ENCODE results near the gene DMRT1.

DMRT1 gene

DNA sequence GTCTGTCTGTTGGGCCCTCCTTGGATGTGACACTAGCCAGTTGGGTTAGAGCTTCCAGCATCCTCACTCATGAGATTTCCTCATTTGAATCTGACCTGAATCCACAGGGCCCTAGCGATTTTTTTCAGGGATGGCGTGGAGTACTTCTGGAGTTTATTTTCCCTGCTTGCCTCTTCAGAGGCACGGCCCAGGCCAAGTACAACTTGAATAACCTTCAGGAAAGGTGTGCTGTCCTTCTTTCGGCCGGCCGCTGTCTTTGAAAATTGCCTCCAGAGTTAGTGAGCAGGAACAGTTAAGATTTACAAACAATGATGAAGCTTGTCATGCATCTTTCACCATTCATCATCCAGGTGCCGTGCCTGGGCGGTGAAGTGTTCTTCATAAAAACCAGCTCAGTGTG lies 85.5 kb downstream of the DMRT1 start:
- FAIRE-seq, result no peak

DNA sequence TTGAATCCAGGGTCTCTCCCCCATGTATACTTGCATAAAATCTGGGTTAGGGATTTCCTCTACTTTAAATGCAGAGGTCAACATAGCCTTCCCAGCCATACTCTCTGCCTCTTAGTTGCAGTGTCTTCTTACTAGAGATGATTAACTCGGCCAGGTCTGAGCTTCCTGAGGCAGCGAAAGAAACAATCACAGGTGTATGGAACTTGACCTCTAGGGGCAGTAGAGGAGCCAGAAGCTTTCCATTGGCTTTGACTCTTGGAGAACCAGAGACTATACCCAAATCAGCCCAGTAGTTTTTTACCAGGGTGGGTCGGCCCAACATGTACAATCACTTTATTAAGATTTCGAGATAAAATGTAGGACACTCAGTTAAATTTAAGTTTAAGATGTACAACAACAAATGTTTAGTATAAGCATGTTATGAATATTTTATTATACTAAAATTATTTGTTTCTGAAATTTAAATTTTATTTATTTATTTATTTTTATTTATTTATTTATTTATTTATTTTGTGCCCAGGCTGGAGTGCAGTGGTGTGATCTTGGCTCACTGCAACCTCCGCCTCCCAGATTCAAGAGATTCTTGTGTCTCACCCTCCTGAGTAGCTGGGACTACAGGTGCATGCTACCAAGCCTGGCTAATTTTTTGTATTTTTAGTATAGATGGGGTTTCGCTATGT lies 87.0 kb downstream of the DMRT1 start:
- FAIRE-seq, result no peak

DNA sequence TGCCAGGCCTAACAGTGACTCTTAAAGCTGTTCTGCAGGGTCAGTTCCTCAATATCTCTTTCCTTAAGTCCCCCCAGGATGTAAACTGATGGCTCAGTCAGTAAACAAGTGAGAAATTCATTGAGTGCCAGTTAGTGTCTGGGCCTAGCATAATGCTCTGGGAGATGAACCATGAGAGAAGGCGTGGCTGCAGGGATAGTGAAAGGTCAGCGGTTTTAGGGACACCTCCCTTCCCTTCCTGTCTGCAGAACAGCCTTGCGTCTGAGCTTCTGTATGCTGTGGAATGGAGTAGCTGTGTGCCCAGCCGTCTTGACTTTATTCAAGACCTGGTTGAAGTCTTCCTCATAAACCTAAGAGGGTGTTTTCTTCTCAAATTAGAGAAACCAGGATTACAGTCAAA lies 88.2 kb downstream of the DMRT1 start:
- FAIRE-seq, result no peak

DNA sequence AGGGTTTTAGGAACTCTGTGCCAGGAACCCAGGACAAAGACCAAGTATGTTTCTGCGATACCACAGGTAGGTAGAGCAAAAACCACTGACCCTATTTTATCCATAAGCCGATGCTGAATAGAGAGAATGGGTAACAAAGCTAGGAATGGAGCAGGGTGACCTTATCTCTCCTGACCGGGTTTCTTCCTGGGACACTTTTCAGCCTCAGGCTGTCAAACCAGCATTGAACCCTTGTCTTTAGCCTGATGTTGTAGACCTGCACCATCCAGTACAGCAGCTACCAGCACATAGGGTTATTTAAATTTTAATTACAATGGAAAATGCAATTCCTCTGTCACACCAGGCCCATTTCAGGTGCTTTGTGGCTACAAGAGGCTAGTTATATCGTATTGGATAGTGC lies 91.9 kb downstream of the DMRT1 start:
- no peak for FAIRE-seq

DNA sequence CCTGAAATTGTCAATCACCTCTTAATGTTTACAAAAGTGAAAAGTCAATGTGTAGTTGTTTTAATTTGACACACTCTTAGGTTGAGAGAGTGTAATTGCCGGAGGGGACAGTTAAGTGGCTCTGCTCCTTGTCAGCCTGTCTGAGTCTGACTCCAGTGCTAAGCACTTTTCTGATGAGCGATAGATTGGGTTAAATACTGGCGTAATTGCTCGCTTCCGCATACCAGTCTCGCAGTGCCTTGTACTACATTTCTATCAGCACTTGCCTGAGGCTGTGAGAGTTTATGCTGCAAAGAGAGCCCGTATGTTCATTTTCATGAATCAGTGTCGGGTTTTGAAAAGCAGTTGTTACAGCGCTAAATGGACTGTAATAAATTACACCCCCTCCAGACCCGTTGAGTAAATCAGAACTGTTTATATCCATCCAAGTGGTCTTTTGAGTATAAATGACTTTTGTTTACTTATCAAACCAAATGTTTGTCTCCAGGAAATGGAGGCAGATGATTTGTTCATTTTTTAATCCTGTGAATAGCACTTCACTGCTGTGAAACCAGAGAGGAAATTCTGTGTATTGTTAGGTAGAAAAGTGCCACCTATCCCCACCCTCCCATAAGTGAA lies 94.0 kb downstream of the DMRT1 start:
- FAIRE-seq, result no peak

DNA sequence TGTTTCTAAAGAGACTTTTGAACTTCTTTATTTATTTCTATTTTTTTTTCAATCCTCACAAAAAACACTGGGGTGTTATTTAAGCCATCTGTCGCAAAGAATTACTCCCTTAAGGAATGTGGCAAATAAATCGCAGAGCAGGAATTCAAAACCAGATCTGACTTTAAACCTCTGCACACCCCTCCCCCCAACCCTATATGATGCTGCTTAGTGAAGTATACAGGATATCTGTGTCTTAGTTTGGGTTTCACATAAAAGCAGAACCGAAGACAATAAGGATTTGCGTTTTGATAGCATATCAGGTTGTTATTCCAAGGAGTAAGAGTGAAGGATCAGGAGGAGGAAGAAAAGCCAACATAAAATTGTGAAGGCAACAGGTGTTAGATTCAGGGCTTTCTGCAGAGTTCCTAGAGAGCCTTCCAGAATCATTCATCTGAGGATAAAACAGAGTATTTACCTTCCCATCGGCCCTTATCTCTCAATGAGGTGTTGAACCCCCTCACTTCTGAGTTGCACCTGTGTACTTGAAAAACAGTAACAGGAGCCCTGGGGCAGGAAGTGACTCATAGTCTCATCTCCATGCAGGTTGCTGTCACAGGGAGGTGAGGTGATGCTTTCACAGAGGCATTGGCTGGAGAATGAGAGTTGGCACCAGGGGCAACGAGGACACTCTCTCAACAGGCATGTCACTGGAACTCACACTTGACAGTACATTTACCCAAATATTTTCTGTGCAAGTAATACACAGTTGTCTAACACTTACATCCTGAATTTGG lies 101.5 kb downstream of the DMRT1 start:
- no peak for FAIRE-seq

DNA sequence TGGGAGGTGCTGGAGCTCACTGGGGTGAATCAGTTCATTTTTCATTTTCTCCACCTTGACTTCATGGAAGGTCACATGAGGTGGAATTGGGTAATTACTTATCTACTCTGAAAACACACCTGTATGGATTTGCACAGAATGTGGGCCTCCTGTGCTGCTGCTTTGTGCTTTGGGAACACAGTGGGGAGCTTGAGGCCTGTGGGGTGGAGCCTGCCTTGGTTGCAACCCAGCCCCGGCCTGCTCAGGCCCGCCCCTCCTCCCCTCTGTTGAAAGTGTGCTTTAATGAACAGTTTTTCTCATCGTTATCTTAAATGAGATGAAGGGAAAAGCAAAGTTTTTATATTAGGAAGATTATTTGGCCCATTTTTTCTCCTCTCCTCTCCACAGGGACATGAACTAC lies 106.5 kb downstream of the DMRT1 start:
- no peak for FAIRE-seq

DNA sequence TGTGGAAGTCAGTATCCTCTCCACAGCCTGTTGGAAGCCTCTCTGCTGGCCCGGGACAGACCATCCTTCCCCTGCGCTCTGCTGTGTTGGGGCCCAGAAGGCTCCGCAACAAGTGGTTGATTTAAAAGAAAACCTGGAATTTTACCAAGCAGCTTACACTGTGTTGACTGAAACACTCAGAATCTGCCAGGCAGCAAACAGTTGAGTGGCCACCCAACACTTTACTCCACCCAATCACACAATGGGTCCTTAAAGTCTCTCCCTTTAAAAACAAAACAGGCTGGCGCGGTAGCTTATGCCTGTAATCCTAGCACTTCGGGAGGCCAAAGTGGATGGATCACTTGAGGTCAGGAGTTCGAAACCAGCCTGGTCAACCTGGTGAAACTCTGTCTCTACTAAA lies 107.0 kb downstream of the DMRT1 start:
- FAIRE-seq, result no peak

DNA sequence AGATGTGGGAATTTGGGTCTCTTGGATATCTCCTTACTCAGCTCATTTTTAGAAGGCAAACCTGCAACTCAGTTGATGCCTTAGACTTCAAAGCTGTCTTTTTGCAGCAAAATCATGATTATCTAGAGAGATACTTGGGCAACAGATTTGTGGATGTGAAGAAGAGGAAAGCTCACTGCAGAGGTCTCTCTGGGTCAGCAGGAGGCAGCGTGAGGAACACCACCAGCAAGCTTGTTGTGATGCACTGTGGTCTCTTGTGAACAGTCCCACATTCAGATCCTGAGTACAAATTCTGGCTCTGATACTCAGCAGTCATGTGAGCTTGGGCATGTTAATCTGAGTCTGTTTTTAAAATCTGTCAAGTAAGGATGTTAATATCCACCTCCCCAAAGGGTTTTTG lies 108.6 kb downstream of the DMRT1 start:
- FAIRE-seq, result no peak

DNA sequence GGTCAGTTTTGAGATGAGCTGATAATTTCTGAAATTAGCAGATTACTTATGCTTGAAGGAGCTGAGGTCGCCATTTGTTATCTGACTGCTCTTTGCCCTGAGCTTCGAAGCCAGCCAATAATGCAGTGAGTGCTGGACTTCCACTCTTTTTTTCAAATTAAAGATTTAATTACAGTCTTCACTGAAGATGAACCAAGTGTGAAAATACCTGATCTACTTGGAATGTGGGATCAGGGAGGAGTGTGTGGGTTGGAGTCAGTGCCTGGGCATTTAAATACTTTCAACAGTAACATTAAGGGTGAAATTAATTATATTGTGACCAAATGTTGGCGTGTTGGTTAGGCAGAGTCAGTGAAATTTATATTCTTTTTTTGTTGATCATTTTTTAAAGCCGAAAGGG lies 111.0 kb downstream of the DMRT1 start:
- no peak for FAIRE-seq

DNA sequence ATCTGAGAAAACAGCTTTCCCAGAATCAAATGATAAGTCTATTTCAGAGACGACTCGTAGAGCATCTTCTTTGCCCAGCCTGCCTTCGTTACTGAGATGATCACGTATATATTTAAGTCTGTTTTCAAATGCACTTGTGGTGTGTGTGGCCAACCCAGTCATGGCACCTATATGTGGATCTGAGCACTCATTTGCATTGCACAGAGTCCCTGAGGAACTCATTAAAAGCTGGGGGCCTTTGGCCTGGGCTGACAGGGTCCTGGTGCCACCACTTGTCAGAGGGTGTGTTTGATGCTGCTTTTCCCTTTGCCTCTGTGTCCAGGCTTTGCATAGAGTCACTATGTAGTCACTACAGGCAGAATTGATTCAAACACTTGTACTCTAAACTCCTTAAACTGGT lies 117.6 kb downstream of the DMRT1 start:
- FAIRE-seq, result no peak

DNA sequence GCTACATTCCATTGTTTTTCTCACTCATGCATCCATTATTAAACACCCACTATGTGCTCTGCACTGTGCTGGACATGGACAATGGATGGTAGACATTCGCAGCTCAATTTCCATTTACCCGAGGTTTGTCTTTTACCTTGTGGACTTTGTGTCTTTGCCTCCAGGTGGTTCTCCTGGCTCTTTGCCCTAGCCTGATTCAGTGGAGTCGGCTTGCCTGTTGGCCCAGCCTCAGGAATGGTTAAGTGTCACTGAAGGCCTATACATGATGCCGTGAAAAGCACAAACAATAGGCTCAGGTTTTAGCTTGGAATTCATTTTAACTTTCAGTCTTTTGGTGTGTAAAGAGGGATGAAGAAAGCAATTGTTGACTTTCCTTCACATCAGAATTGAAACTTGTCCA lies 118.4 kb downstream of the DMRT1 start:
- no peak for FAIRE-seq

DNA sequence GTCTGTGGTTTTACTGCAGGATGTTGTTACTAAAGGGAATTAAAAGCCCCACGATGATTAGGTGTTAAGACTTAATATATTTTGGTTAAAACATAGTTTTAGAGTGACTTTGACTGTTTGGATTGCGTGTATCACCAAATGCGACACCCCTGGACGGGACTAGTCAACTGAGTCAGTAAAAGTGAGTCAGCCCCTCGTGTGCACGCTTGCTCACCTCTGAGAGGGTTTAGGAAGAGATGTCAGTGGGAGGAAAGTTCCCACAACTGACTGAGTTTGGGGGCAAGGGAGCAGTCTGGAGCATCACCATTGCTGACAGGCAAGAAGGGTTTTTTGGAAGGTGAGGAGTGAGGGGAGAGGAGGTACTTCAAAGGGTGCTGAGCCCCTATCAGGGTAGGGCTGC lies 120.5 kb downstream of the DMRT1 start:
- FAIRE-seq, result no peak

DNA sequence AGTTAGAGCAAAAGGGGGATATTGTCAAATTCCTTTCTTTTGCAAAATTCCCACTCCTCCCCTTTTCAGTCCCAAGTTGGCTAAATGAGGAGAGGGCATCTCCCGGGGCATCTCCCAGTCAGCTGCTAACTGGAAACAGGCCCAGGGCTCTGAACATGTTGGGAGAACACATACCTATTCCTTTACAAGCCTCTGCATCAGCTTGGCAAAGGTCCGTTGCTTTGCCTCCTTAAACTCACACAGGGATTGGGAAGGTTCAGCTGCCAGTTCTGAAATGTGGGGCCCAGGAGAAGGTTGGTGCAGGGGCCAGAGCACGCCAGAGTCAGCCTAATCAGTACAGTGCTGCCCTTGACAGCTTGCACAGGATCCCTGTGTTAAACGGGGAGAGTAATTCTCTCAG lies 124.0 kb downstream of the DMRT1 start:
- FAIRE-seq, result no peak

DNA sequence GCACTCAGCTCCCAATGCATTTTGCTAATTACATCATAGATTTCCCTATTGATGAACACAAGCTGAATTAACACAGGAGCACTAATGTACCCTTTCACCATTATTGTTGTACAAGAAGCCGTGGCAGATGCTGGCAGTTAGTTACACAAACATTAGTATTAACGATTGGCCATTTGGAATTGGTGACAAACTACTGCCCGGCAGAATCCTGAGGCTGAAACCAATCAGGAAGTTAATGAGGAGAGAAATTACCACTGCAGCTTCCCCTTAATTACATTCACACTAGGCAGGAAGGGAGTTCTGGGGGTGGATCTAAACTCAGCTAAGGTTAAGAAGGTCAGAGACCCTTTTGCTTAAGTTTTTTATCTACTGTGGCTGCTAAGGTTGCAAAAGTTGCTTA lies 125.4 kb downstream of the DMRT1 start:
- no peak for FAIRE-seq

DNA sequence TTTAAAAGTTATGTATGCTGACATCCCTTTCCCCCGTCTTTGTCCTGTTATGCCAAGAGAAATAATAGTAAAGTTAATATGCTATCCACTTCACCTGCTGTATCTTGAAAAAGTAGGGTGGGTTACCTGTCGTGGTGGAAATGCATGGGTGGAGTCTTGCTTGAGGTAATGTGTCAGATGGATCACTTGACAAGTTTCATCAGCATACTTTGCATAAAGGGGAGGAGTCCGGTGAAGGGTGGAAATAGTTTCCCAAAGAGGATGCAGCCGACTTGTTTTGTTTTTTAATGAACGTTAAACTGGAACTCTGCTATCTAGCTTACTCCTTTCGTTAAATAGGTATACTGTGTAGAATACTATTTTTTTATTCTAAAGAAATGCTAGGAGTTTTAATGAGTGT lies 125.9 kb downstream of the DMRT1 start:
- FAIRE-seq, result no peak

DNA sequence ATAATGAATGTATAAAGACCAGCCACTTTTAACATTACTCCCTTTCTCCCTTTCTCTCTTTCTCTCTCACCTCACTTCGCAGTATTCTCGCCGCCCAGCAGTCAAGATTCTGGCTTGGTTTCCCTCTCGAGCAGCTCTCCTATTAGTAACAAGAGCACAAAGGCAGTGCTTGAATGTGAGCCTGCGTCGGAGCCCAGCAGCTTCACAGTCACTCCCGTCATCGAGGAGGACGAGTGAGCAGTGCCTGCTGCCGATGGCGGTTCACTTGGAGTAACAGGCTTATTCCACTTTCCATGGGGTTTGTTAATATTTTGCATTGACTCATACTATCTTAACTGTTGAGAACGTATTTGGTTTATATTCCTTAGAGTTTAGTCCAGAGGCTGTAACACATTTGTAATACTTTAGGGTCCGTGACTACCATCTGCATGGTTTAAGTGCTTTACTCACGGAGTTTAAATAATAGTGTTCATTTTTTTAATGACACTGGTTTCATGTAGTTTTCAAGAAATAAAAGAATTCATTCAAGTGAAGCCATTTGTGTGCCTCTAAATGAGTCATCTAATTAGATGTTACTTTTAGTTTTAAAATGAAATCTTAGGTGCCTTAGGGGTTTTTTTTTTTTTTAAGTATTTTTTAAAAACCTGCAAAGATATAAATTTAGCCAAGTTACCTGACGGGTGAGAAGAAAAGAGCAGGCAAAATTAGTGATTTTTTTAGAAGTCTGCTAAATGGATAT lies 126.6 kb downstream of the DMRT1 start:
- FAIRE-seq, result no peak

DNA sequence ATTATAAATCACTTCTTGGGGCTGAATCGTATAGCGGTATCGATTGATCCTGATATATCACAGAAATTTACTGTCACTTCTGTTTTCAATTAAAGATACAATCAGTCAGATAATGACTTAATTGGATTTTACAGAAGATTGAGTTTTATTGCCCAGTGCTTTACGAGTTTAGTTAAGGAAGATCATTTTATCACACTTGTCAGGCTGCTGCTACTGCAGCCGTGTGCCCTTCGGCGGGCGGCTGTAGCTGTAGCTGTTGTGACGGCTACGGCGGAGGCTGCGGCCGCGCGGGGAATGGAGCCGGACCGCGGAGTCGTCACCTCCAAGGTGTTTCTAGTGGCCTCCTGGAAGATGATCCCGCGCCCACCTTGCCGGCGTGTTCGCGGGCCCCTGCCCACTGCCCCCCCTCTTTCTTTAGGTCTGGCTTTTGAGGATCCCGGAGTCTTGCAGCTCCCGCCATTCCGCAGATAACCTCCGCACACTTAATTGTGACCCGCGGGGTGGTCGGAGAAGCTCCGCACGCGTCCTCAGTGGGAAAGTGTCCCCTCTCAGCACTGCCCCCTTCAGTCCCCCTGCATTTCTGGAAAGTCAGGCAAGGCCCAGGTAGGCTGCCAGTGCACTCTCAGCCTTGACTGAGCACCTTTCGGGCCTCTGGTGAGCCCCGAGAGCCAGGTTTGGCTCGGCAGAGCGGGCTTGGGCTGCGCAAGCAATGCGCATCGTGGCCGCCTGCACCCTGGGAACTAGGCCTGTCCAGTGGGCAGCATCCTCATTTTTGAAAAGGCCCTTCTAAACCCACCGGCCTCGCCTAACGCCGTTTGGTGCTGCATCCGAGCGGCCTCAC lies 128.0 kb downstream of the DMRT1 start:
- no peak for FAIRE-seq

DNA sequence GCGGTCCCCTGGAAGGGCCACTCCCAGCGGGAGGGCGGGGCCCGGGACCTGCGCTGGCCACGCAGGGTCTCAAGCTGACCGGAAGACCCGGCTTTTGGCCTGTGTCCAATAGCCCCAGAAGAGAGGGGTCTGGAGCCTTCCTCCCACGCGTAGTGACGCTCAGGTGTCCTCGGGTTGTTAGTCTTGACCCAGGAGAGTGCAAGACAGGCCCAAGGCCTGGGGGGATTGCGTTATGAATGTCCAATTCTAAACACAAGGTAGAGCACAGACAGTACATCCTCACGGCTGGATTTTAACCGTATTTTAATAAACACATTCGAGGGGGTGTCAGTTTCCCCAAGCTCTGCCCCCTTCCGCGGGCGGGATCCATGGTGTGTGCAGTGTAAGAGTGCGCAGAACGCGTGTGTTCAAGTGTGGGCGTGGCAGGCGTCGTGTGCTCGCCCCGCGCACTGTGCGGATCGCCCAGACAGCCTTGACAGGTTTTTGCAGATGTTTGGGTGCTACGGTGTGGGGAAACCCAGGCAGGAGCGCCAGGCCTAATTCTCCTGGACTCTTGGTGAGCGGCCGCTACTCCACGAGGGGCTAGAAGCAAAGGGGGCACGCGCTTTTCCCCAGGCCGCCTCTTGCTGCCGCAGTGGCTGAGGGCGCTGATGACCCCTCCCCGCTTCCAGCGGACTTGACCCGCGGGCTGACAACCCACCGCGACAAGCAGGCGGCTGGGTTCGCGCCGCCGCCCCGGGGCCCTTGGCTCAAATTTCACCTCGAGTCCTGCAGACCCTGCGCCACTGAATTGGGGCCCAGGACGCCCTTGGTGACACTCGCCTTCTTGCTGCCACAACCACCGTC lies 128.9 kb downstream of the DMRT1 start:
- no peak for FAIRE-seq

DNA sequence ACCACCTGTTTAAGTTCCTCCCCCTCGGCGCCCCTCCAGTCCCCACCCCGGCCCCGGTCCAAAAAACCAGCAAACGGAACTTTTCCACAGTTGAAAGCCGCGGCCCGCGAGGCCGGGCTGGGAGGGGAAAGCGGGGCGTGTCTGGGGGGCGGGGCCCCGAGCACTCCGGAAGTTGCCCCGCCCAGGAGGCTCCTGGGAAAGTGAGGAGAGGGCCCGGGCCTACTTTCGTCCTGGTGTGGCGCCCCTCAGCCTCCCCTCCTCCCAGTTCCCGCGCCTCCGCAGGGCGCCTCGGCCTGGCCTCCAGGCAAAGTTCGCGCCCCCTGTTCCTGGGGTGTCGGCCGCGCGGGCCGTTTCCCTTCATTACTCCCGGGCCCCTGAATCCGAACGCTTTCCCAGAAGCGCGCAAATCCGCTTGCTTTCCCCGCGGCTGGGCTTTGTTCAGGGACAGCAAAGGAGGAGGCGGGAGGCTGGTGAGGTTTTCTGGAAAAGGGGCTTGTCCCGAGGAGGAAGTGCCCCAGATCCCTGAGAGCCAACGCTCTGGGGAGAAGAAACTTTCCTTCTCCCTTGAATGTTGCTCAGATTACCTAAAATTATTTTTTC lies 130.5 kb downstream of the DMRT1 start:
- FAIRE-seq, result no peak
